Urinary bladder (tissue), 4 donors: ENCODE measurements around the gene OR2V1. TPM values are rescaled to one million over a fixed set of nuclear protein-coding genes. Genes with fewer than 3 reads are reported as not detected.
"Not testable (repeated sequence)": the region's sequence is repeated elsewhere in the genome, so short reads cannot be mapped to it uniquely, and the experiment has no call there.

Experiments used
- DNase-seq: peaks from one replicate; pipeline ENCODE4 v3.0.0-alpha.2; 2015; ENCODE audit errors: extremely low spot score
- H3K27ac ChIP-seq: one replicate; pipeline ENCODE4 v1.5.1; 2013; ENCODE audit warnings: low read depth, mild to moderate bottlenecking, moderate library complexity
- H3K36me3 ChIP-seq: one replicate; pipeline ENCODE4 v1.6.1; 2013; ENCODE audit warnings: mild to moderate bottlenecking, moderate library complexity; ENCODE audit not compliant: insufficient read depth
- H3K4me1 ChIP-seq: one replicate; pipeline ENCODE4 v1.6.1; 2013; ENCODE audit warnings: mild to moderate bottlenecking, moderate library complexity; ENCODE audit not compliant: insufficient read depth
- H3K4me3 ChIP-seq: one replicate; pipeline ENCODE4 v1.5.1; 2013; ENCODE audit warnings: low read depth, low read length
- WGBS: extraction: QIAGEN DNeasy Blood & Tissue Kit; methylation state at CpG from one replicate; pipeline ENCODE4 v1.1.7; 2013; 5-methylcytosine and 5-hydroxymethylcytosine counted together
- polyA plus RNA-seq: library from polyadenylated mRNA; stranded (reverse); fragments of 200-250 nt; gene quantifications from one replicate; pipeline ENCODE4 v1.2.3, GENCODE V29; 2013
- total RNA-seq: library from RNA; depleted of rRNA; stranded (reverse); fragments of >200 nt; gene quantifications from one replicate; pipeline ENCODE4 v1.2.3, GENCODE V29; 2014
- donor health status: healthy with polysubstance abuse.
- donor health status: healthy.

The OR2V1 gene, protein sequence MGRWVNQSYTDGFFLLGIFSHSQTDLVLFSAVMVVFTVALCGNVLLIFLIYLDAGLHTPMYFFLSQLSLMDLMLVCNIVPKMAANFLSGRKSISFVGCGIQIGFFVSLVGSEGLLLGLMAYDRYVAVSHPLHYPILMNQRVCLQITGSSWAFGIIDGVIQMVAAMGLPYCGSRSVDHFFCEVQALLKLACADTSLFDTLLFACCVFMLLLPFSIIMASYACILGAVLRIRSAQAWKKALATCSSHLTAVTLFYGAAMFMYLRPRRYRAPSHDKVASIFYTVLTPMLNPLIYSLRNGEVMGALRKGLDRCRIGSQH
- total RNA-seq: not detected
- polyA plus RNA-seq: not detected

DNA sequence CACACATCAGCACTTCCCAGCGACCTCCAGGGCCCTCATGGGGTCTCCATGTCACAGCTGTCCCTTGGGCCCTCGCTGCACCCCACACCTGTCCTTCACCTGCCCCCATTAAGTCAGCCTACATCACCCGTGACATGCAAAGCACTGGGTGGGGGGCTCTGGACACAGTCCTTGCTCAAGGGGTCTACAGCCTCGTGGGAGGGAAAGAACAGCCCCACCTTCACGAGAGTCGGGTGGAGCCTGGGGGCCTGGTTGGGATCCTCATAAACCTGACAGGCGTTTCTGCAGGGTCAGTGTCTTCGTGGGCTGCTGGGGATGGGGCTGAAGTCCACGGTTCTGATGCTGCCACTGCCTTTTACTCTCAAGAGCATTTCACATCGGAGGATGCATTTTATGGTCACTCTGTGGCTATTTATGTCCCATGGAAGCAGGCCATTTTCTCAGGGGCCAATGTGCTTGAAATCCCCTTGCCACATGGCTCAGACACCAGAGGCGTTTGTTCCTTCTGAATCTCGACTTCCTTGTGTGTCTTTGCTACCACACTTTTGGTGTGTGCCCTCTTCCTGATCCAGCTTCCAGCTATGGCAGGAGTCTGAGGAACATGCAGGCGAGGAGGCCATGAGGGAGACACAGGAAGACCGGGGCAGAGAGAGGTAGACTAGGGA lies at the start of gene OR2V1:
Gene OR2V1 (minus strand): TSS at position 338 of the 665 bp plus-strand sequence. CDS start 5,865 bp downstream, outside the sequence.
- 60% methylated on average over 14 of the region's 14 CpGs for WGBS
- no peak for DNase-seq
- H3K27ac ChIP-seq: no peak within 1 kb of the TSS
- H3K4me1 ChIP-seq: no peaks in the 10 kb centered on the region
- no peaks in the 10 kb centered on the region for H3K36me3 ChIP-seq
- no peak within 1 kb of the TSS for H3K4me3 ChIP-seq

DNA sequence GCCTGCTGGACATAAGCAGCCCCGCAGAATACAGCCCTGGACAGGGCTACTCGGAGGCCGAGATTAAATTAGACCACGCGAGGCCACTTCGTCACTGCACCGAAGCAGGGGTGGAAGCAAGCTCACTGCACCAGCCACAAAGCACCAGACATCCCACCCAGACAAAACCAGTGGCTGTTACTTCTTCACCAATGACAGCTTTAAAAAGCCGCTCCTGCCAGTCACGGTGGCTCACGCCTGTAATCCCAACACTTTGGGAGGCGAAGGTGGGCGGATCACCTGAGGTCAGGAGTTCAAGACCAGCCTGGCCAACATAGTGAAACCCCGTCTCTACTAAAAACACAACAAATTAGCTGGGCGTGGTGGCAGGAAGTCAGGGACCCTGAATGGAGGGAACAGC lies 46.6 kb upstream of the OR2V1 start:
- DNase-seq, H3K36me3 ChIP-seq, H3K4me1 ChIP-seq, H3K4me3 ChIP-seq, H3K27ac ChIP-seq: not testable (repeated sequence)
- 72% methylated on average over 14 of the region's 14 CpGs for WGBS

DNA sequence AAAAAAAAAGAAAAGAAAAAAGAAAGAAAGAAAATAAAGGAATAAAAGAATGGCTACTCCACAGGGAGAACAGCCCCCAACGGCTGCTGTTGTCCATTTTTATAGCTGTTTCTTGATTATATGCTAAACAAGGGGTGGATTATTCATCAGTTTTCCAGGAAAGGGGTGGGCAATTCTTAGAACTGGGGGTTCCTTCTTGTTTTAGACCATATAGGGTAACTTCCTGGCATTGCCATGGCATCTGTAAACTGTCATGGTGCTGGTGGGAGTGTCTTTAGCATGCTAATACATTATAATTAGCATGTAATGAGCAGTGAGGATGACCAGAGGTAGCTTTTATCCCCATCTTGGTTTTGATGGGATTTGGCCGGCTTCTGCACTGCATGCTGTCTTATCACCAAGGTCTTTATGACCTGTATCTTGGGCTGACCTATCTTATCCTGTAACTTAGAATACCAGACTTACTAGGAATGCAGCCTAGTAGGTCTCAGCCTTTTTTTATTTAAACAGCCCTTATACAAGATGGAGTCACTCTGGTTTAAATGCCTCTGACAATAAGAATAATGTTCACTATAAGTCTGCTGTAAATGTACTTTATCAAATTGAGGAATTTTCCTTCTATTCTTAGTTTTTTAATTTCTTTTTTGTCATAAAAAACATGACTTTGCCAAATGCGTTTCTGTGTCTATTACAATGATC lies 45.4 kb upstream of the OR2V1 start:
- Histone ChIP-seq H3K27ac (no peak overlapping the region), H3K36me3 (no peaks in the 10 kb centered on the region), H3K4me3 (no peak overlapping the region), H3K4me1 (no peaks in the 10 kb centered on the region)
- WGBS: 51% methylated on average over 3 of the region's 3 CpGs
- DNase-seq: no peak

GRCh38 chr5:181173420-181174342 lies 42.7 kb upstream of the OR2V1 start:
- no peak overlapping the region for H3K4me3 ChIP-seq
- H3K36me3 ChIP-seq: no peaks in the 10 kb centered on the region
- H3K27ac ChIP-seq: no peak overlapping the region
- DNase-seq: no peak
- no peaks in the 10 kb centered on the region for H3K4me1 ChIP-seq
- 3% methylated on average over 50 of the region's 50 CpGs for WGBS

- Histone ChIP-seq H3K36me3 (no peaks in the 10 kb centered on the region), H3K4me1 (no peaks in the 10 kb centered on the region), H3K4me3 (no peak overlapping the region), H3K27ac (no peak overlapping the region)
- WGBS: 14% methylated on average over 11 of the region's 11 CpGs
- no peak for DNase-seq
These were observed 42.1 kb upstream of the OR2V1 start for GRCh38 chr5:181173027-181173419.

GRCh38 chr5:181171782-181172181 lies 40.8 kb upstream of the OR2V1 start:
- Histone ChIP-seq H3K4me3 (no peak overlapping the region), H3K27ac (no peak overlapping the region), H3K4me1 (no peaks in the 10 kb centered on the region), H3K36me3 (no peaks in the 10 kb centered on the region)
- 35% methylated on average over 3 of the region's 3 CpGs for WGBS
- no peak for DNase-seq

DNA sequence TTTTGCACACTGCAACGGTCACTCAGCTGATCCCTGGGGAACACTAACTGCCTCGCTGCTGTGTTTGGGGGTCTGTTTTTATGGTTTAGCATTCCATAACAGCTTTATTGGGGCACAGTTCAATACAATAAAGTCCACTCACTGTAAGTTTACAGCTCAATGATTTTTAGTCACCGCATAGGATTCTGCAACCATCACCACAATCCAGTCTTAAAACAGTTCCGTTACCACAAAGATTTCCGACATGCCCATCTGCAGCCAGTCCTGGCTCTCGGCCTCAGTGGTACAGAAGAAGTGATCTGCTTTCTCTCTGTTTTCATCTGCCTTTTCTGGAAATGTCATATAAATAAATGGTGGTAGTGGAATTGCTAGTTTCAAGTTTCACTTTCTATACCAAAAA lies 40.0 kb upstream of the OR2V1 start:
- Histone ChIP-seq H3K4me1 (no peaks in the 10 kb centered on the region), H3K27ac (no peak overlapping the region), H3K4me3 (no peak overlapping the region), H3K36me3 (no peaks in the 10 kb centered on the region)
- no peak for DNase-seq
- 34% methylated on average over 6 of the region's 6 CpGs for WGBS

- 11% methylated on average over 33 of the region's 33 CpGs for WGBS
- no peaks in the 10 kb centered on the region for H3K4me1 ChIP-seq
- H3K36me3 ChIP-seq: no peaks in the 10 kb centered on the region
- H3K4me3 ChIP-seq: no peak overlapping the region
- no peak for DNase-seq
- H3K27ac ChIP-seq: no peak overlapping the region
These were observed 39.4 kb upstream of the OR2V1 start for GRCh38 chr5:181170237-181170825.

GRCh38 chr5:181169459-181170236 lies 38.7 kb upstream of the OR2V1 start:
- 4% methylated on average over 50 of the region's 50 CpGs for WGBS
- not testable (repeated sequence) for H3K4me1 ChIP-seq, H3K27ac ChIP-seq, H3K4me3 ChIP-seq, H3K36me3 ChIP-seq, DNase-seq

GRCh38 chr5:181168595-181169118 lies 37.7 kb upstream of the OR2V1 start:
- H3K4me3 ChIP-seq: no peak overlapping the region
- 27% methylated on average over 14 of the region's 14 CpGs for WGBS
- H3K36me3 ChIP-seq: no peaks in the 10 kb centered on the region
- H3K4me1 ChIP-seq: no peaks in the 10 kb centered on the region
- H3K27ac ChIP-seq: no peak overlapping the region
- DNase-seq: no peak

GRCh38 chr5:181167814-181168488 lies 37.0 kb upstream of the OR2V1 start:
- DNase-seq: no peak
- no peaks in the 10 kb centered on the region for H3K36me3 ChIP-seq
- H3K4me1 ChIP-seq: no peaks in the 10 kb centered on the region
- 14% methylated on average over 11 of the region's 11 CpGs for WGBS
- no peak overlapping the region for H3K27ac ChIP-seq
- H3K4me3 ChIP-seq: no peak overlapping the region
